Psoas muscle (tissue), 8 donors: ENCODE results near the gene MMP24. TPM values are rescaled to one million over a fixed set of nuclear protein-coding genes. Genes with fewer than 3 reads are reported as not detected.
"Not testable (repeated sequence)": the region's sequence is repeated elsewhere in the genome, so short reads cannot be mapped to it uniquely, and the experiment has no call there.

Experiments
- ATAC-seq, 4 donors: fragments of 200-7000 bp; cut with Tn5 transposase; one replicate each; pipeline ENCODE4 v1.9.1; 2020; ENCODE audit warnings: moderate library complexity in 3 of 4, mild to moderate bottlenecking in 2 of 4
- DNase-seq, 2 donors: peaks; one replicate each; pipeline ENCODE4 v3.0.0-alpha.2; 2020
- H3K27ac ChIP-seq: fragments of 200-600 bp; one replicate; pipeline ENCODE4 v1.8.0; 2022
- H3K27me3 ChIP-seq, 3 donors: fragments of 200-600 bp in 1 of 3; one replicate each; pipeline versions ENCODE4 v1.6.1 to v1.8.0; 2013 to 2022; ENCODE audit warnings: low read length in 2 of 3, mild to moderate bottlenecking in 2 of 3, moderate library complexity in 1 of 3; ENCODE audit not compliant: insufficient read depth in 3 of 3
- H3K36me3 ChIP-seq, 2 donors: fragments of 200-600 bp in 1 of 2; one replicate each; pipeline versions ENCODE4 v1.6.1 to v1.8.0; 2013 to 2022; ENCODE audit warnings: low read depth in 1 of 2, mild to moderate bottlenecking in 1 of 2, moderate library complexity in 1 of 2; ENCODE audit not compliant: insufficient read depth in 1 of 2
- H3K4me1 ChIP-seq: fragments of 200-600 bp; one replicate; pipeline ENCODE4 v1.8.0; 2022
- H3K4me3 ChIP-seq: fragments of 200-600 bp; one replicate; pipeline ENCODE4 v1.8.0; 2022; ENCODE audit warnings: mild to moderate bottlenecking
- H3K9me3 ChIP-seq: fragments of 200-600 bp; one replicate; pipeline ENCODE4 v1.8.0; 2022
- WGBS, 3 donors: extraction: QIAGEN DNeasy Blood & Tissue Kit; methylation state at CpG; one replicate each; pipeline versions ENCODE4 v1.1.6 to v1.1.7; 2013; 5-methylcytosine and 5-hydroxymethylcytosine counted together
- intact Hi-C, 2 donors: fragments of 100-400 bp; cut with DNase I; formaldehyde crosslinking; loops; one replicate each; pipeline versions ENCODE4 v1.11.0 to v1.14.2; 2022
- polyA plus RNA-seq, 3 donors: library from polyadenylated mRNA; stranded (reverse); fragments of 200-250 nt; gene quantifications; one replicate each; pipeline ENCODE4 v1.2.3, GENCODE V29; 2013
- total RNA-seq, 4 donors: library from RNA; stranded (reverse); fragmentation: NEBNext Ultra II Directional in 2 of 4; extraction: Animal tissue kit (Norgen Biotek cat#: 25700) in 2 of 4; gene quantifications; one replicate each; pipeline versions ENCODE4 v1.2.1 to v1.2.4, GENCODE V29; 2021 to 2023
- TF ChIP-seq, protein P1 (sequence below): fragments of 200-600 bp; IDR thresholded peaks from one replicate; pipeline ENCODE4 v1.8.0; 2022; ENCODE audit warnings: antibody characterized with exemption
- donor health status: healthy with polysubstance abuse.
- donor health status: DM: no; HTN: no; CAD: no; lungs with moderate emphysema.
- donor health status: Bipolar disorder and iron deficiency.
- donor health status: healthy.
- donor health status: DM: yes; HTN: yes; CAD: no.
- donor health status: DM: no; HTN: no; CAD: no.
- donor health status: DM: no; HTN: no; CAD: no.
- donor health status: DM: yes; HTN: yes; CAD: no.

The MMP24 gene
- total and polyA plus RNA-seq, 7 donors = 0.01 to 0.27 (median 0.12) TPM; not detected in 1

DNA sequence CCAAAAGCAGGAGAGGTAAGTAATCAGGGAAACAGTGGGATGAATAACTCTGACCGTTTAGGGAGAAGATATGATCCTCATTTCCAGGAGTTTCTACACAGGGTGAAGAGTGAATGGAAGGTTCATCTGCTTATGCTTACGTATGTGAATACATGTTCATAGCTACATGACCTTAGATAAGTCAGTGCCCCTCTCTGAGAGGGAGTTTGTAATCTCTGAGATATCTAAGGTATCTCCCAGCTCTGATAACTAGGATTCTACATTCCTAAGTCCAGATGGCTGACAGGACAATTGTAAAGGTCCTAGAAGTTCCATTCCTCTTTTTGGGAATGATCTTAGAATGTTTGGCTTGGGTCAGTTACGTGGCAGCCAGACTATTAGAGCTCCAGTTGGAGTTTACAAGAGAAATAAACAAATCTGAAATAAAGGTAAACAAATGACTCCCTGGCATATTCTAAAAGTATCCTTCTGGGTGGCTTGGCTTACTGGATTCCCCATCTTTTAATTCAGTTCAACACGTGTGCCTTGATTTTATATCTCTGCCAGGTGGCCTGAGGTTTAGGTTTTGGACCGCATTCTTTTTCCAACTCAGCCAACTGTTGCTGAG is 38.8 kb upstream of the MMP24 start:
- intact Hi-C loops = no loop called here
- Histone ChIP-seq H3K27me3 (no peaks in the 10 kb centered on the region), H3K4me3 (no peak overlapping the region), H3K27ac (no peak overlapping the region), H3K9me3 (no peaks in the 10 kb centered on the region), H3K36me3 (no peaks in the 10 kb centered on the region), H3K4me1 (no peaks in the 10 kb centered on the region)
- TF ChIP-seq, protein P1, sequence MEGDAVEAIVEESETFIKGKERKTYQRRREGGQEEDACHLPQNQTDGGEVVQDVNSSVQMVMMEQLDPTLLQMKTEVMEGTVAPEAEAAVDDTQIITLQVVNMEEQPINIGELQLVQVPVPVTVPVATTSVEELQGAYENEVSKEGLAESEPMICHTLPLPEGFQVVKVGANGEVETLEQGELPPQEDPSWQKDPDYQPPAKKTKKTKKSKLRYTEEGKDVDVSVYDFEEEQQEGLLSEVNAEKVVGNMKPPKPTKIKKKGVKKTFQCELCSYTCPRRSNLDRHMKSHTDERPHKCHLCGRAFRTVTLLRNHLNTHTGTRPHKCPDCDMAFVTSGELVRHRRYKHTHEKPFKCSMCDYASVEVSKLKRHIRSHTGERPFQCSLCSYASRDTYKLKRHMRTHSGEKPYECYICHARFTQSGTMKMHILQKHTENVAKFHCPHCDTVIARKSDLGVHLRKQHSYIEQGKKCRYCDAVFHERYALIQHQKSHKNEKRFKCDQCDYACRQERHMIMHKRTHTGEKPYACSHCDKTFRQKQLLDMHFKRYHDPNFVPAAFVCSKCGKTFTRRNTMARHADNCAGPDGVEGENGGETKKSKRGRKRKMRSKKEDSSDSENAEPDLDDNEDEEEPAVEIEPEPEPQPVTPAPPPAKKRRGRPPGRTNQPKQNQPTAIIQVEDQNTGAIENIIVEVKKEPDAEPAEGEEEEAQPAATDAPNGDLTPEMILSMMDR = no peak
- DNase-seq (no peak), ATAC-seq (no peak)
- WGBS, 3 donors = 66 to 67% (median 67%) methylated on average over 5 of the region's 5 CpGs

DNA sequence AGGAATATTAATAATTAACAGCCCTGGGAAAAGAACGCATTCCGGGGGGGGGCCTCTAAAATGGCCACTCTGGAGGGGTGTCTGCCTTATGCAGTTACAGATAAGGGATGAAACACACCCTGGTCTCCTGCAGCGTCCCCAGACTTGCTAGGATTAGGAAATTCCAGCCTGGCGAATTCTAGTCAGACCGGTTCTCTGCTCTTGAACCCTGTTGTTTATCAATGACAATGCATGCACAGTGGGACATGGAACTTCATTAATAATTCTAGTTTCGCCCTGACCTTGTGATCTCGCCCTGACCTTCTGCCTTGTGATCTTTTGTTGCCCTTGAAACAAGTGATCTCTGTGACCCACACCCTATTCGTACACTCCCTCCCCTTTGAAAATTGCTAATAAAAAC is 37.3 kb upstream of the MMP24 start:
- WGBS, 3 donors = 78 to 84% (median 80%) methylated on average over 8 of the region's 8 CpGs
- DNase-seq, H3K27me3 ChIP-seq, H3K4me1 ChIP-seq, H3K36me3 ChIP-seq, ATAC-seq, H3K4me3 ChIP-seq, H3K27ac ChIP-seq, H3K9me3 ChIP-seq, intact Hi-C loops: not testable (repeated sequence)

DNA sequence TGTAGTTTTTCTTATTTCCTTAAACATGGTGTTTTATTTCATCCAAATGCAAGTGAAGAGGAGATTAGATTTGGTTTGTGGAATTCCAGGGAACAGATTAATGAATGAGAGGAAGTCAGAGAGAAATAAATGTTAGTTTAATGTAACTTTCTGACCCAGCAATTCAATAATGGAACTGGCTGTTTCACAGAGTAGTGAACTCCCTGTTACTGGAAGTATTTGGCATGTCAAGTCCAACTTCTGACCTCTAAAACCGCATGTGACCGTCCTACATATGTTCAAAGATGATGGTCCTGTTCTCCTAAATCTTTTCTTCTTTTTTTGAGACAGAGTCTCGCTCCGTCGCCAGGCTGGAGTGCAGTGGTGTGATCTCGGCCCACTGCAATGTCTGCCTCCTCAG is 35.9 kb upstream of the MMP24 start:
- TF ChIP-seq, protein P1 = no peak

DNA sequence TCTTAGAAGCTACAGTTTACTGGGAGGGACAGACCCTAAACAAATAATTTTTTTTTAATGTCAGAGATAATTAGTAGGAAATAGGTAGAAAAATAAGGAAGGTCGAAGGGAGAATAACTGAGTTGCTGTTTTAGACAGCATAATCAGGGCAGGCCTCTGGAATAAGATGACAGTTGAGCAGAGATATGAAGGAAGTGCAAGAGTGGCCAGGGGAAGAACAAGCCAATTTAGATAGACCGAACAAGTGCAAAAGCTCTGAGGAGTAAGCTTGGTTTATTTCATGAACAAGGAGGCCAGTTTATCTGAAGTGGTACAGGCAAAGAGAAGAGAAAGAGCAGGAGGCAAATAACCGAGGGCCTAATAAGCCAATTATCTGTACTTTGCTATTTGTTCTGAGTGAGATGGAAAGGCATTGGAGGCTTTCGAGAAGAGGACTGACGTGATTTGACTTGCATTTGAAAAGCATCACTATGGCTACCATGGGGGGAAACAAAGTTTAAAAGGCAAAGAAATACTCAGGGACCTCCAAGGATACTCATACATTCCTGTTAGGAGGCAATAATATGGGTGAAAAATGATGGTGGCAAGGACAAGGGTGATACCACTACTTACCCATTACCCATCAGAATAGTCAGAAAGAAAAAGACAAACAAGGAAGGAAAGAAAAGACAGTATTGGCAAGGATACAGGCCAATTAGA is 34.9 kb upstream of the MMP24 start:
- H3K9me3 ChIP-seq = peaks cover 4% of the 10 kb centered on the region
- no peaks in the 10 kb centered on the region for H3K36me3 ChIP-seq
- no peaks in the 10 kb centered on the region for H3K27me3 ChIP-seq
- 86 to 92% (median 90%) methylated on average over 5 of the region's 5 CpGs for WGBS, 3 donors
- TF ChIP-seq, protein P1 = no peak
- no peak overlapping the region for H3K4me3 ChIP-seq
- no peak for DNase-seq
- intact Hi-C loops = no loop called here
- no peaks in the 10 kb centered on the region for H3K4me1 ChIP-seq
- no peak for ATAC-seq
- H3K27ac ChIP-seq = no peak overlapping the region

More for the DNA sequence above, 35.9 kb upstream of the MMP24 start:
- no peak for ATAC-seq
- Histone ChIP-seq H3K4me1 (no peaks in the 10 kb centered on the region), H3K36me3 (no peaks in the 10 kb centered on the region), H3K4me3 (no peak overlapping the region), H3K27ac (no peak overlapping the region), H3K27me3 (no peaks in the 10 kb centered on the region), H3K9me3 (no peaks in the 10 kb centered on the region)
- intact Hi-C loops = no loop called here
- WGBS, 3 donors = 93 to 99% (median 93%) methylated on average over 6 of the region's 6 CpGs
- DNase-seq = no peak

DNA sequence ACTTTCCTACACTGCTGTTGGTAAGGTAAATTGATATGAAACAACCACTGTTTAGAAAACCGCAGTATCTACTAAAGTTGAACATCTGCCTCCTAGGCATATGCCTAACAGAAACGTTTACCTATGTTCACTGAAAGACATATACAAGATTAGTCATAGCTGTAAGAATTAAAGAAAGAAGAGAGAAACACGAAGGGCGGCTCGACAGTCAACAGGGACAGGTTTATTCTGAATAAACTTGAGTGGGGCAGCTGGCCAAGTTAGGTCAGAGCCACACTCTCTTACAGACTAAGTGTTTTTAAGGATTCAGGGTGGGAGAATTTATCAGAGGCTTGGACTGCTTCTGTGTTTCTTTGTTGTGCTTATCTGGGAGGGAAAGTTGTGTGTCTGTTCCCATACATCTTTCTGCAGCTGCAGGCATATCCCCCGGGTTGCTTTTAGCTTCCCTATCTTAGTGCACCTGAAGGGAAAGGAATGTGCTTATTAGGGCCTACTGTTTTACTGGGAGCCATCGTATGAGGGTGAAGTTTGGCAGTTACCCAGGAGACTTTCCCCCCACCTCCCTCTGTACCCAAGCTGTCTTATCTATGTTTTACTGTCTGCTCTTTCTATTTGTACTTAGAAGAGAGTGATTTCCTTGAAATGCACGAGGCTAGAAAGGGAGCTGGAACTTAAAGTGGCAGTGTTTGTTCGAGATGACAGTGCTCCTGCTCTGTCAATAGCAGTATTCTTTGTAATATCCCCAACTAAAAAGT is 34.2 kb upstream of the MMP24 start:
- Histone ChIP-seq H3K4me3 (no peak overlapping the region), H3K36me3 (no peaks in the 10 kb centered on the region), H3K27ac (no peak overlapping the region), H3K4me1 (no peaks in the 10 kb centered on the region), H3K9me3 (peaks cover 7% of the 10 kb centered on the region), H3K27me3 (no peaks in the 10 kb centered on the region)
- WGBS, 3 donors = 67 to 70% (median 67%) methylated on average over 9 of the region's 9 CpGs
- TF ChIP-seq, protein P1 = no peak
- DNase-seq = no peak
- no peak for ATAC-seq
- intact Hi-C loops = no loop called here

DNA sequence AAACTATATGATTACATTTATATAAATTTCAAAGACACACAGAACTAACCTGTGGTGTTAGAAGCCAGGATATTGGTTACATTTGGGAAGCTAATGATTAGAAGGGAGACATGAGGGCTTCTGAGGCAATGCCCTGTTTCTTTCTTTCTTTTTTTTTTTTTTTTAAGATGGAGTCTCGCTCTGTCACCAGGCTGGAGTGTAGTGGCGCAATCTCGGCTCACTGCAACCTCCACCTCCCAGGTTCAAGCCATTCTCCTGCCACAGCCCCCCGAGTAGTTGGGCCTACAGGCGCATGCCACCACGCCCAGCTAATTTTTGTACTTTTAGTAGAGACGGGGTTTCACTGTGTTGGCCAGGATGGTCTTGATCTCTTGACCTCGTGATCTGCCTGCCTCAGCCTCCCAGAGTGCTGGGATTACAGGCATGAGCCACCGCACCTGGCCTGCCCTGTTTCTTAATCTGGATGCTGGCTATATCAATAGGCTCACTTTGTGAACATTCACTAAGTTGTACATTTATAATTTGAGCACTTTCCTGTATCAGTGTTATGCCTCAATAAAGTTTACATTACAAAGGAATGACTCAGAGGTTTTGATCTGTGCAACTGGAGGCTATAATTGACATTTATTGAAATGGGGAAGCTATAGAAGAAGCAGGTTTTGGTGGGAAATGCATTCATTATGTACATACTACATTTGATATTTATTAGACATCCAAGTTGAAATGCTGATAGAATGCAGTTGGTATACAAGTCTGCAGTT is 33.3 kb upstream of the MMP24 start:
- intact Hi-C loops, H3K4me3 ChIP-seq, H3K27ac ChIP-seq, H3K4me1 ChIP-seq, ATAC-seq, H3K27me3 ChIP-seq, H3K9me3 ChIP-seq, H3K36me3 ChIP-seq, DNase-seq: not testable (repeated sequence)
- WGBS, 3 donors = 91 to 93% (median 93%) methylated on average over 9 of the region's 9 CpGs
